Mammary epithelial cell (primary cell): ENCODE measurements around the gene DNAH9.

Experiments used
- EZH2 ChIP-seq: IDR thresholded peaks from 2 replicates; pipeline ENCODE4 v1.6.1; 2012; ENCODE audit warnings: low read length, inconsistent platforms, borderline replicate concordance
- TF ChIP-seq, protein P1 (sequence below), 2 donors: IDR thresholded peaks in 1 of 2; conservative IDR thresholded peaks in 1 of 2; 2 replicates each; pipeline ENCODE4 v1.5.1; 2011 to 2012; ENCODE audit warnings: inconsistent platforms in 2 of 2, low read length in 2 of 2, mild to moderate bottlenecking in 2 of 2, control low read depth in 1 of 2, low read depth in 1 of 2; ENCODE audit not compliant: insufficient read depth in 1 of 2; ENCODE audit errors: extremely low read depth in 1 of 2

GRCh38 chr17:11991461-11991860 is 393.2 kb downstream of the DNAH9 start:
- TF ChIP-seq, protein P1, sequence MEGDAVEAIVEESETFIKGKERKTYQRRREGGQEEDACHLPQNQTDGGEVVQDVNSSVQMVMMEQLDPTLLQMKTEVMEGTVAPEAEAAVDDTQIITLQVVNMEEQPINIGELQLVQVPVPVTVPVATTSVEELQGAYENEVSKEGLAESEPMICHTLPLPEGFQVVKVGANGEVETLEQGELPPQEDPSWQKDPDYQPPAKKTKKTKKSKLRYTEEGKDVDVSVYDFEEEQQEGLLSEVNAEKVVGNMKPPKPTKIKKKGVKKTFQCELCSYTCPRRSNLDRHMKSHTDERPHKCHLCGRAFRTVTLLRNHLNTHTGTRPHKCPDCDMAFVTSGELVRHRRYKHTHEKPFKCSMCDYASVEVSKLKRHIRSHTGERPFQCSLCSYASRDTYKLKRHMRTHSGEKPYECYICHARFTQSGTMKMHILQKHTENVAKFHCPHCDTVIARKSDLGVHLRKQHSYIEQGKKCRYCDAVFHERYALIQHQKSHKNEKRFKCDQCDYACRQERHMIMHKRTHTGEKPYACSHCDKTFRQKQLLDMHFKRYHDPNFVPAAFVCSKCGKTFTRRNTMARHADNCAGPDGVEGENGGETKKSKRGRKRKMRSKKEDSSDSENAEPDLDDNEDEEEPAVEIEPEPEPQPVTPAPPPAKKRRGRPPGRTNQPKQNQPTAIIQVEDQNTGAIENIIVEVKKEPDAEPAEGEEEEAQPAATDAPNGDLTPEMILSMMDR (conservative IDR thresholded peaks at IDR 0.05 in 1 of 2, IDR thresholded peaks at IDR 0.05 in 1 of 2; ENCODE audit: extremely low read depth in 1 of 2, insufficient read depth in 1 of 2, low read depth in 1 of 2, low read length in 2 of 2) = no peak
- no peak for TF ChIP-seq EZH2
